GM21447 (cell line): Measurements from ENCODE around the gene SIRT7.

Experiments
- ATAC-seq: cut with Tn5 transposase; IDR thresholded peaks from one replicate; pipeline ENCODE4 v1.9.1; 2021; ENCODE audit not compliant: unreplicated experiment

Gene SIRT7, protein sequence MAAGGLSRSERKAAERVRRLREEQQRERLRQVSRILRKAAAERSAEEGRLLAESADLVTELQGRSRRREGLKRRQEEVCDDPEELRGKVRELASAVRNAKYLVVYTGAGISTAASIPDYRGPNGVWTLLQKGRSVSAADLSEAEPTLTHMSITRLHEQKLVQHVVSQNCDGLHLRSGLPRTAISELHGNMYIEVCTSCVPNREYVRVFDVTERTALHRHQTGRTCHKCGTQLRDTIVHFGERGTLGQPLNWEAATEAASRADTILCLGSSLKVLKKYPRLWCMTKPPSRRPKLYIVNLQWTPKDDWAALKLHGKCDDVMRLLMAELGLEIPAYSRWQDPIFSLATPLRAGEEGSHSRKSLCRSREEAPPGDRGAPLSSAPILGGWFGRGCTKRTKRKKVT

DNA sequence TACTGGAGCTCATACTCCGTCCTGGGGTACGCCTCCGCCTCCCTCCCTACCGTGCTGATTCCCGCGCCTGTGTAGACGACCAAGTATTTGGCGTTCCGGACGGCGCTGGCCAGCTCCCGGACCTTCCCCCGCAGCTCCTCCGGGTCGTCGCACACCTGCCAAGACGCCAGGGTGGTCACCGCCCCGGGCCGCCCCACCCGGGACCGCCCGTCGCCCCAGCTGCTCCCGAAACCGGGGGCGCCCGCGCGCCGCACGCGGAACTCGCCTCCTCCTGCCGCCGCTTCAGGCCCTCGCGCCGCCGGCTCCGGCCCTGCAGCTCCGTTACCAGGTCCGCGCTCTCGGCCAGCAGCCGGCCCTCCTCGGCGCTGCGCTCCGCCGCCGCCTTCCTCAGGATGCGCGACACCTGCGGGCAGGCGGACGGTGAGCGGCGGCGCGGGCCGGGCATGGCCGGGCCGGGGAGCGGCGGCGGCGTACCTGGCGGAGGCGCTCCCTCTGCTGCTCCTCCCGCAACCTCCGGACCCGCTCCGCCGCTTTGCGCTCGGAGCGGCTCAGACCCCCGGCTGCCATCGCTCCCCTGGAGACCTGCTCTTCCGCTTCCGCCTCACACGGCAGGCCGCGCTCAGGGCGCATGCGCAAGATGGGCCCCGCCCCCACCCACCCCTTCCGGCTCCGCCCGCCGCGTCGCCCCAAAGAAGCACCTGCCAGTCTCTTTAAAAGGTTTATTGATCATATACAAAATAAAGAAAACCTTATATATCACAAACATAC is at the start of gene SIRT7:
Gene SIRT7, minus strand, starts transcription at position 612 of the 768 bp plus-strand sequence. Its CDS starts 45 bp downstream, at position 567.
- peak; percentile 58 for ATAC-seq

DNA sequence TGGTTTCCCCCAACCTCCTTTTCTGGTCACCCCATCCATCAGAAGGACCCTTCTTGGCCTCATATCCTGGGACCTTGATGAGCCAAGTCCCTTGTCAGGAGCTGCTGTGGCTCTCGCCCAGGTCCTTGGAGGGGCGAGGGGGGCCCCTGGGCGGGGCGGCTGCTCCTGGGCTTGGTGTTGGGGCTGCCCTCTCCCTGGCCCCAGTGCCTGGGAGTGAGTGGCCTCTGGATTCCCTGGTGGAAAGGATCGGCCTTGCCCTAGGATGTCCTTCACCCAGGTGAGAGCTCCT is 49.2 kb upstream of the SIRT7 start:
- ATAC-seq: no peak

- ATAC-seq: no peak
These were observed 48.6 kb upstream of the SIRT7 start for GRCh38 chr17:81966343-81967243.

GRCh38 chr17:81964081-81964849 is 46.3 kb upstream of the SIRT7 start:
- ATAC-seq: no peak

GRCh38 chr17:81962499-81963441 is 44.8 kb upstream of the SIRT7 start:
- no peak for ATAC-seq

- no peak for ATAC-seq
These were observed 43.8 kb upstream of the SIRT7 start for GRCh38 chr17:81961521-81962498.

- ATAC-seq: no peak
These were observed 43.1 kb upstream of the SIRT7 start, which contains the start of gene NOTUM for GRCh38 chr17:81961087-81961511. NOTUM (minus strand) TSS chr17:81961187; CDS start chr17:81960909, 278 bp downstream.

- ATAC-seq: no peak
These were observed 42.4 kb upstream of the SIRT7 start for GRCh38 chr17:81960130-81960958.

DNA sequence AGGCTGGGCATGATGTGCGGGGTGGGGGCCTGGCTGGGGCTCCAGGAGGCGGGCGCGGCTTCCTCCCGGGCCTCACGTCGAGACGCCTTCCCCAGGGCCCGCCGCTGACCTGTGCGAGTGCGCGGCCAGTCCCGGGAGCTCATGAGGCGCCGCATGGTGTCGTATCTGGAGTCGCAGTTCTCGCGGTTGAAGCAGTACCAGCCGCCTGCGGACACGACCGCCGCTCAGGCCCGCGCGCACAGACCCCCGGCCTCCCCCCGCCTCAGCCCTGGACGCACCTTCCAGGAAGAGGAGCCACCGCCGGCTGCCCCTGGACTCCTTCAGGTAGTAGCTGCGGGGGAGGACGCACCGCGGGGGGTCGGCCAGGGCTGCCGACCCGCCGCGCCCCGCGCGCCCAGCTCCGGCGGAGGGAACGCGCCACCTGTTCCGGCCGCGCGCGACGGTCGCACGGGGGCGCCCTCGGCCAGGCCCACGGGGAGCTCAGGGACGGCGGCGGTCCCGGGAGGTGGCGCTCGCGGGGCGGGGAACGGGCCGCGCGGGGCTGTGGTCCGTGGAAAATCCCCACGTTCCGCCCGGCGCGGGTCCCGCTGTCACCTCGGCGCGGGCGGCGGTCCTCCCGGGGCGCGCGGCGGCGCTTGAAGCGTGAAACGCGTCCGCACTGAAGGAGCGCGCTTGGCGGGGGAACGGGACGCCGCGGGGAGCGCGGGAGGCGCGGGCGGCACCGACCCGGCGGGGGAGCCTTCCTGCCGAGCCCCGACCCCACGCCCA is 41.6 kb upstream of the SIRT7 start:
- no peak for ATAC-seq

GRCh38 chr17:81958633-81959342 is 40.8 kb upstream of the SIRT7 start:
- ATAC-seq: no peak

GRCh38 chr17:81957691-81958432 is 39.9 kb upstream of the SIRT7 start:
- ATAC-seq: no peak

GRCh38 chr17:81956607-81957589 is 38.9 kb upstream of the SIRT7 start:
- no peak for ATAC-seq

DNA sequence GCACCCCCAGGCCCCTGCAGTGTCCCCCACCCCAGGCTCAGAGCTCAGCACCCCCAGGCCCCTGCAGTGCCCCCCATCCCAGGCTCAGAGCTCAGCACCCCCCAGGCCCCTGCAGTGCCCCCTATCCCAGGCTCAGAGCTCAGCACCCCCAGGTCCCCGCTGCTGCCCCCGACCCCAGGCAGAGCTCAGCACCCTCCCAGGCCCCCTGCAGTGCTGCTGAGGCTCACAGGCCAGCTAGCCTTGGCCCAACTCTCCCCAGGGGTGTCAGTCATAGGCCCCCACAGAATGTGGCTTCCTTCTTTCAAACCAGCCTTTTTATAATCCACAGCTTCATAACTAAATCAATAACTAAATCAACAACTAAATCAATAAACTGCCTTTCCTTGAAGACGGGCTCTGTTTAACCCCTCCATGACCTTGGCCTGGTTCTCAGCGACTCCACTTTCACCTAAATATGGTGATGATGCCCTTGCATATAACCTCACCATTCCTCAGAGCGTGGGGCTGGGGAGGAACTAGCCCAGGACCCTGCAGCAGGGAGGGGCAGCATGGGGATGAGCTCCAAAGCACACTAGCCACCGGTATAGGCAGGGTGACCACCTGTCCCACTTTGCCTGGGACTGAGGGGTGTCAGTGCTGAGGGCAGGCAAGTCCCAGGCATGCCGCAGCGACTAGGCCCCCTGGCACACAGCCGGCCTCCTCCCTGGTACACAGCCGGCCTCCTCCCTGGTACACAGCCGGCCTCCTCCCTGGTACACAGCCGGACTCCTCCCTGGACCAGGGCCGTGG is 38.0 kb upstream of the SIRT7 start:
- no peak for ATAC-seq
